ENCODE measurements around the gene FUT7. TPM values are rescaled to one million over a fixed set of nuclear protein-coding genes. Genes with fewer than 3 reads are reported as not detected.

The FUT7 gene
- total RNA-seq, 4 donors from 2014 or later, result 0.20 TPM; not detected in 3

DNA sequence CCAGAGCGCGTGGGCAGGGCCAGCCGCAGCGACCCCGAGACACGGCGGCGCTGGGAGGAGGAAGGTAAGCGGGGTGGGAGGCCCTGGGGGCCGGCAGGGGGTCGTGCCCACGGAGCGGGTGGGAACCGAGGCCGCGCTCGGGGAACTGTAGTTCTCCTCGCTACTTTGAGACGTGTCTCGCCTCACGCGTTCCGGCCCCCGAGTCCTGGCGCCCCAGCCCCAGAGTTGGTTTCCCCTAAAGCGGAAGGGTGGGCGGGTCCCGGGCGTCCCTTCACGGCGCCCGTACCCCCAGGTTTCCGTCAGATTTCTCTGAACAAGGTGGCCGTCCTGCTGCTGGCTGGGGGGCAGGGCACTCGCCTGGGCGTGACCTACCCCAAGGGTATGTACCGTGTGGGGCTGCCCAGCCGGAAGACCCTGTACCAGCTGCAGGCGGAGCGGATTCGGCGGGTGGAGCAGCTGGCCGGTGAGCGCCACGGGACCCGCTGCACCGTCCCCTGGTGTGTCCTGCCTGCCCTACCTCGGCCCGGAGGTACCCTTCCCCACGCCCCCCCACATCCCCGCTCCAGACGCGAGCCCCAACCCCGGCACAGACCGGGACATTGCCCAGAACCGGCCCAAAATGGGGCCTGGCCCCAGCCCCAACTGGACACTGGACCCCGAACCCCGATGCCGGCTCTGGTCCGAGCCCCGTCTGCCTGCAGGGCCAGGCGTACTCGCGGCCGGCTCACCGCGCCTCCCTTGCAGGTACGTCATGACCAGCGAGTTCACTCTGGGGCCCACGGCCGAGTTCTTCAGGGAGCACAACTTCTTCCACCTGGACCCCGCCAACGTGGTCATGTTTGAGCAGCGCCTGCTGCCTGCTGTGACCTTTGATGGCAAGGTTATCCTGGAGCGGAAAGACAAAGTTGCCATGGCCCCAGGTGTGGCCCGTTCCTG, 46.1 kb upstream of the FUT7 start:
- Histone ChIP-seq H3K4me1 (peaks cover 0 to 41% (median 19%) of the 10 kb centered on the region in 3 donors), H3K36me3 (peaks cover 0 to 47% of the 10 kb centered on the region in 2 donors), H3K4me3 (peak overlapping the region; percentile 37 to 70), H3K27me3 (peaks cover 21% of the 10 kb centered on the region), H3K9me3 (no peaks in the 10 kb centered on the region), H3K27ac (peak overlapping the region in 3 of 4 donors; percentile 66 to 78 (median 69))
- TF ChIP-seq POLR2AphosphoS5 (IDR thresholded peaks at IDR 0.05) (no peak), EP300 (IDR thresholded peaks at IDR 0.05) (no peak), POLR2A (IDR thresholded peaks at IDR 0.05) (no peak)
- TF ChIP-seq, protein P1, sequence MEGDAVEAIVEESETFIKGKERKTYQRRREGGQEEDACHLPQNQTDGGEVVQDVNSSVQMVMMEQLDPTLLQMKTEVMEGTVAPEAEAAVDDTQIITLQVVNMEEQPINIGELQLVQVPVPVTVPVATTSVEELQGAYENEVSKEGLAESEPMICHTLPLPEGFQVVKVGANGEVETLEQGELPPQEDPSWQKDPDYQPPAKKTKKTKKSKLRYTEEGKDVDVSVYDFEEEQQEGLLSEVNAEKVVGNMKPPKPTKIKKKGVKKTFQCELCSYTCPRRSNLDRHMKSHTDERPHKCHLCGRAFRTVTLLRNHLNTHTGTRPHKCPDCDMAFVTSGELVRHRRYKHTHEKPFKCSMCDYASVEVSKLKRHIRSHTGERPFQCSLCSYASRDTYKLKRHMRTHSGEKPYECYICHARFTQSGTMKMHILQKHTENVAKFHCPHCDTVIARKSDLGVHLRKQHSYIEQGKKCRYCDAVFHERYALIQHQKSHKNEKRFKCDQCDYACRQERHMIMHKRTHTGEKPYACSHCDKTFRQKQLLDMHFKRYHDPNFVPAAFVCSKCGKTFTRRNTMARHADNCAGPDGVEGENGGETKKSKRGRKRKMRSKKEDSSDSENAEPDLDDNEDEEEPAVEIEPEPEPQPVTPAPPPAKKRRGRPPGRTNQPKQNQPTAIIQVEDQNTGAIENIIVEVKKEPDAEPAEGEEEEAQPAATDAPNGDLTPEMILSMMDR (IDR thresholded peaks at IDR 0.05), result no peak
- WGBS, 2 donors (ENCODE audit: low coverage in 1 of 2), result no CpG with 5 or more reads among the region's 76 CpGs
- ATAC-seq, result peak; percentile 2

DNA sequence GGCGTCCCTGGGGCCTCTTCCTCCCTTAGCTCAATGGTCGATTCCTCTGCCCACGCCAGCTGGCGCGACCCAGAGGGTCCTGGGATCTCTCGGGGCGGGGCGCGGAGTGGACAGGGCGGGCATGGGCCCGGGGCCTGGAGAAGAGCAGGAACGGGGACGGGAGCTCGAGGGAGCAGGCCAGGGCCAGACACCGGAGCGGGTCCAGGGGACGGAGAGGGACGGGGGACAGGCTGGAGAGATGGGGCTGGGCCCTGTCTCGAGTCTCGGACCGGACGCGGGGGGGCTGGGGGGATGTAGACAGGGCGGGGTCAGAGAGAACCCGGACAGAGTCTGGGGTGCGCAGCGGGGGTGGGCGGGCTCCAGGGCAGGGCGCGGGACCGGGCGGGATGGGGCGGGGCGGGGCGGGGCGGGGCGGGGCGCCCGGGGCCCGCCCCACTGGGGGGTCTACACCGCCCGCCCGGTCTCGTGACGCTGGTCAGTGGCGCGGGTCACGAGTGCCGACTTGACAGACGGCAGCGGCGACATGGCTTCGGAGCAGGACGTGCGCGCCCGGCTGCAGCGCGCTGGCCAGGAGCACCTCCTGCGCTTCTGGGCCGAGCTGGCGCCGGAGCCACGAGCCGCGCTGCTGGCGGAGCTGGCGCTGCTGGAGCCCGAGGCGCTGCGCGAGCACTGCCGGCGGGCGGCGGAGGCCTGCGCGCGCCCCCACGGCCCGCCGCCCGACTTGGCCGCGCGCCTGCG, 45.3 kb upstream of the FUT7 start, which contains the start of gene UAP1L1:
Gene UAP1L1, plus strand, starts transcription at position 508 of the 738 bp plus-strand sequence. Its CDS starts 16 bp downstream, at position 524.
- H3K27me3 ChIP-seq, result peaks cover 21% of the 10 kb centered on the region

DNA sequence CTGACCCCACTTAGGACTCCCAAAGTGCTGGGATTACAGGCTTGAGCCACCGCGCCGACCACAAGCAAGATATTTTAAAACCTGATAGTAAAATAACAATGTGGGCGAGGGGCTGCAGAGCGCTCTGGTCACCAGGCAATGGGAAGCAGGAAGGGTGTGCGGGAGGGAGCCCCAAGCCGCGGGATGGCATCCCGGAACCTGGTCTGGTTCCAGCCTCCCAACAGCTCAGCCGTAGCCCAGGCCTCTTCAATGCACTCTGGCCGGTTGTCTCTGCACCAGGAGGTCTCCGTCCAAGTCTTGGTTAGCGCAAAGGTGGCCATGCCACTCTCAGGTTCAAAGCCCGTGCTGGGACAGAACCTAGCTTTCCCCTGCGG, 44.7 kb upstream of the FUT7 start:
- H3K27ac ChIP-seq, result peak overlapping the region in 3 of 4 donors; percentile 66 to 78 (median 69)
- H3K36me3 ChIP-seq, result peaks cover 0 to 33% of the 10 kb centered on the region in 2 donors
- peaks cover 0 to 36% (median 19%) of the 10 kb centered on the region in 3 donors for H3K4me1 ChIP-seq
- TF ChIP-seq EP300 (IDR thresholded peaks at IDR 0.05) (no peak), POLR2AphosphoS5 (IDR thresholded peaks at IDR 0.05) (no peak), POLR2A (IDR thresholded peaks at IDR 0.05) (no peak)
- TF ChIP-seq, protein P1 (IDR thresholded peaks at IDR 0.05), result no peak
- H3K4me3 ChIP-seq, result peak overlapping the region in 1 of 2 donors; percentile 70
- H3K27me3 ChIP-seq, result peaks cover 21% of the 10 kb centered on the region
- 54% methylated on average over 2 of the region's 15 CpGs; no CpG with 5 or more reads in 1 of the 2 donors for WGBS, 2 donors (ENCODE audit: low coverage in 1 of 2)
- ATAC-seq, result peak; percentile 2
- no peaks in the 10 kb centered on the region for H3K9me3 ChIP-seq

More for the DNA sequence above, 45.3 kb upstream of the FUT7 start, which contains the start of gene UAP1L1:
- Histone ChIP-seq H3K27ac (peak within 1 kb of the TSS in 3 of 4 donors; percentile 66 to 78 (median 69)), H3K4me1 (peaks cover 0 to 35% (median 19%) of the 10 kb centered on the region in 3 donors), H3K9me3 (no peaks in the 10 kb centered on the region), H3K36me3 (peaks cover 0 to 39% of the 10 kb centered on the region in 2 donors), H3K4me3 (peak within 1 kb of the TSS; percentile 37 to 70)
- ATAC-seq, result peak; percentile 75
- TF ChIP-seq POLR2A (IDR thresholded peaks at IDR 0.05), result peak in 1 of 2 donors; percentile 50
- TF ChIP-seq, protein P1 (IDR thresholded peaks at IDR 0.05), result no peak
- WGBS, 2 donors (ENCODE audit: low coverage in 1 of 2), result no CpG with 5 or more reads among the region's 87 CpGs

DNA sequence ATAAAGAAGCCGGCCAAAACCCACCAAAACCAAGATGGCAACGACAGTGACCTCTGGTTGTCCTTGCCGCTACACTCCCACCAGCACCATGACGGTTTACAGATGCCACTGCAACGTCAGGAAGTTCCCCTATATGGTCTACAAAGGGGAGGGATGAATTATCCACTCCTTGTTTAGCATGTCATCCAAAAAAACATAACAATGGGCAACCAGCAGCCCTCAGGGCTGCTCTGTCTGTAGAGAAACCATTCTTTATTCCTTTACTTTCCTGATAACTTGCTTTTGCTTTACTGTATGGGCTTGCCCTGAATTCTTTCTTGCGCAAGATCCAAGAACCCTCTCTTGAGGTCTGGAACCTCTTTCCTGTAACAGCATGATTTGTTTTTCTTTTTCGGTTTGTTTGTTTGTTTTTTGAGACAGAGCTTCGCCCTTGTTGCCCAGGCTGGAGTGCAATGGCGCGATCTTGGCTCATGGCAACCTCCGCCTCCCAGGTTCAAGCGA, 43.4 kb upstream of the FUT7 start:
- peaks cover 21% of the 10 kb centered on the region for H3K27me3 ChIP-seq
- H3K4me1 ChIP-seq, result peaks cover 0 to 49% (median 19%) of the 10 kb centered on the region in 3 donors
- no peak overlapping the region for H3K27ac ChIP-seq
- no peak for ATAC-seq
- TF ChIP-seq EP300 (IDR thresholded peaks at IDR 0.05), result no peak
- no peak for TF ChIP-seq POLR2A (IDR thresholded peaks at IDR 0.05)
- TF ChIP-seq, protein P1 (IDR thresholded peaks at IDR 0.05), result no peak
- TF ChIP-seq POLR2AphosphoS5 (IDR thresholded peaks at IDR 0.05), result no peak
- WGBS, 2 donors (ENCODE audit: low coverage in 1 of 2), result 82 to 90% methylated on average over 11 to 12 of the region's 12 CpGs
- no peak overlapping the region for H3K4me3 ChIP-seq
- H3K9me3 ChIP-seq, result no peaks in the 10 kb centered on the region
- H3K36me3 ChIP-seq, result peaks cover 0 to 20% of the 10 kb centered on the region in 2 donors
